IPS-20b (cell line): ENCODE data around the gene ZC2HC1B.

ENCODE experiments used
- H3K27ac ChIP-seq: one replicate; pipeline ENCODE4 v1.5.1; 2013; ENCODE audit warnings: low read length
- H3K27me3 ChIP-seq: 2 replicates; pipeline ENCODE4 v1.6.1; 2013; ENCODE audit warnings: mild to moderate bottlenecking, low read length, inconsistent platforms; ENCODE audit not compliant: insufficient read depth
- H3K36me3 ChIP-seq: 2 replicates; pipeline ENCODE4 v1.6.1; 2013; ENCODE audit warnings: low read depth, mild to moderate bottlenecking, inconsistent platforms, low read length, moderate library complexity; ENCODE audit not compliant: insufficient read depth
- H3K4me1 ChIP-seq: 2 replicates; pipeline ENCODE4 v1.6.1; 2013; ENCODE audit warnings: mild to moderate bottlenecking, control low read depth, inconsistent platforms, low read length, moderate library complexity; ENCODE audit not compliant: insufficient read depth
- H3K4me3 ChIP-seq: 2 replicates; pipeline ENCODE4 v1.5.1; 2013; ENCODE audit warnings: mild to moderate bottlenecking, low read length, inconsistent platforms
- H3K9ac ChIP-seq: 2 replicates; pipeline ENCODE4 v1.6.1; 2013; ENCODE audit warnings: low read depth, mild to moderate bottlenecking, inconsistent platforms, low read length, moderate library complexity
- H3K9me3 ChIP-seq: 2 replicates; pipeline ENCODE4 v1.6.1; 2013; ENCODE audit warnings: mild to moderate bottlenecking, low read depth, low read length, inconsistent platforms; ENCODE audit not compliant: insufficient read depth

ZC2HC1B gene

DNA sequence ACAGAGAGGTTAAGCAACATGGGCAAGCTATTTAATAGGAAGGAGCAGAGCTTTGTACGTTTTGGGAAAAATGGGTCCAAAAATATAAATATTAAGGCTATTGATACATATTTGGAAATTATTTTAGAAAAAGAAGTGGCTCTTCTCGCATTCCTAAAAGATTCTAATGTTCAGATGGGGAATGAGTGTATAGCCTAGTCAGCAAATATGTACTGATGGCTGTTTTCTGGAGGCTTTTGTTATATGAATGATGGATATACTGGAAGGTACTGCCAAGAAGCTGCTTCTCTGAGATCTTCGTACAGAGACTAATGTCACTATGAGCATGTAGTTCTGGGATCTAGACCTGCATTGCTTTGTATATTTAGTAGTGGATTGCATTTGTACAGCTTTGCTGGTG, 72.1 kb downstream of the ZC2HC1B start:
- Histone ChIP-seq H3K4me1 (peaks cover 20% of the 10 kb centered on the region; the same call in 1 of the 2 replicates), H3K27me3 (peaks cover 6% of the 10 kb centered on the region; the same call in 1 of the 2 replicates), H3K4me3 (peak overlapping the region; percentile 15; the same call in 1 of the 2 replicates), H3K36me3 (no peaks in the 10 kb centered on the region), H3K27ac (no peak overlapping the region), H3K9me3 (peaks cover 2% of the 10 kb centered on the region; the same call in 1 of the 2 replicates), H3K9ac (0 out of 2 replicates have a peak overlapping the region, but pooled peaks have one; percentile 39)

DNA sequence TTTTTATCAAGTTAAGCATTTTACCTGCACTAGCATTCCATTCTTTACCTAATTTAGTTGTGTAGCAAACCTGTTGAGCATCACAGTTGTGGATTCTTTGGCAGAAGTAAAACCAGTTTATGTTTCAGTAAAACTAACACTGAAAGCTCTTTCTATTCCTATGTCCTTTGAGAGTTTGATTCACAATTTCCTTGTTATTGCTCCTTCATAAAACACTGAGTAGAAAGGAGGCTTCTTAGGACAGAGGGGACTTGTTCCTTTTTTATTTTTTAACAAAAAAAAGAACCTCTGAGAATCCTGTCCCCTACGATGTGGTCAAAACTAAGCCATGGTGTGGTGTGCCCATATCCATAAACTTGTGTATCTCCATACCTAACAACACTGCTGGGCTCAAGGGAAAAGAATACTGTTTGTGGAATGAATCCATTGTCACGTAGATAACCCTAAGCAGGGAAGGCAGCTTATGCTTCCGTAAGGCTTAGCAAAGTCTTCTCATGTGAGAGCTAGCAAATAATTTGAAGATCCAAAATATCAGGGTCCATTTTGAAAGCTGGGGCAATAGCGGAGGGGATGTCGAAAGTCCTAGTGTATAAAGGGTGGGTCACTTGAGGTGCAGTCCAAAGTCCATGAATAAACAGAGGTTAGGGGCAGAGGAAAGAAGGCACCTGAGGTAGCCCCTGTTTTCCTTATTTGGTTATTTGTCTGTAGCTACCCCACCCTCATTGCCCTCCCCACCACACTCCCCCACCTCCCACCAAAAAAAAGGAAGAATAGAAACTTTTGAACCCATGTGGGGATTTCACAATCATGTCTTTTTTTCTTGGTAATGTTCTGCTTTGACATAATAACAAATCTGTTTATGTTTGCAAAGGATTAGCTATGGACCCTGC, 72.7 kb downstream of the ZC2HC1B start:
- Histone ChIP-seq H3K36me3 (no peaks in the 10 kb centered on the region), H3K9ac (peak overlapping the region; percentile 39; the same call in 1 of the 2 replicates), H3K27me3 (peaks cover 6% of the 10 kb centered on the region; the same call in 1 of the 2 replicates), H3K4me3 (peak overlapping the region; percentile 22; the same call in 1 of the 2 replicates), H3K4me1 (peaks cover 20% of the 10 kb centered on the region; the same call in 1 of the 2 replicates), H3K9me3 (peaks cover 2% of the 10 kb centered on the region; the same call in 1 of the 2 replicates), H3K27ac (no peak overlapping the region)

DNA sequence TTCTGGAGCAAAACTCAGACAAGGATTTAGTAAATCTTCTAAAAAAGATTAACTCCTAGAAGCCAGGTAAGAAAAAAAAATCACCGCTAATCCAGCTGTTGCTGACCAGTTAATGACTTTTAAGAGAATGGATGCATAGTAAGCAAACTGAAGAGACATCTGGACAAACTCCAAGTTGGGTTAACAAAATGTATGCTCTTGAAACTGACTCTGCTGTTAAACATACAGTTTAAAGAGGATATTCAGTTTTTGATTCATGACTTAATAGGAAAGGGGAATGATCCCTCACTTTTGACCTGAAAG, 73.3 kb downstream of the ZC2HC1B start:
- H3K9me3 ChIP-seq, result no peaks in the 10 kb centered on the region
- H3K27ac ChIP-seq, result no peak overlapping the region
- peaks cover 20% of the 10 kb centered on the region; the same call in 1 of the 2 replicates for H3K4me1 ChIP-seq
- no peak overlapping the region for H3K9ac ChIP-seq
- no peaks in the 10 kb centered on the region for H3K36me3 ChIP-seq
- peaks cover 6% of the 10 kb centered on the region; the same call in 1 of the 2 replicates for H3K27me3 ChIP-seq
- H3K4me3 ChIP-seq, result peak overlapping the region; percentile 22; the same call in 1 of the 2 replicates

DNA sequence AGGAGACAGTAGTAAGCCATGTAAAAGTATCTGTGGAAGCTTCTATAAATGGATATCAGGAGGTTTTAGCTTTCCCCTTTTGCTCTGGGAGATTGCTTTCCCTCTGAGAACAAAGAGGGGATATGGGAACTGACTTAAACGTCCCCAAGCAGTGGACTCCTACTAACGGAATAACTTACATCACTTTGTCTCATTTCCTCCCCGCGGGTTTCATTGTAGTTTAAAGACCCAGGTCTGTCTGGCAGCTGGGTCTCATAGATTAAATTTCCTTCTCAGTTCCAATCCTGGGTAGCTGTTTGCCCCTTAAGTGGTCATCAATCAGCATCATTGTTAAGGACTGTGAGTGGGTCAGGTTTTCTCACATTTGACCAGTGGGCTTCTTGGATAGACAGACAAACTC, 75.1 kb downstream of the ZC2HC1B start:
- Histone ChIP-seq H3K4me3 (no peak overlapping the region), H3K27me3 (peaks cover 6% of the 10 kb centered on the region), H3K4me1 (peaks cover 20% of the 10 kb centered on the region; the same call in 1 of the 2 replicates)

DNA sequence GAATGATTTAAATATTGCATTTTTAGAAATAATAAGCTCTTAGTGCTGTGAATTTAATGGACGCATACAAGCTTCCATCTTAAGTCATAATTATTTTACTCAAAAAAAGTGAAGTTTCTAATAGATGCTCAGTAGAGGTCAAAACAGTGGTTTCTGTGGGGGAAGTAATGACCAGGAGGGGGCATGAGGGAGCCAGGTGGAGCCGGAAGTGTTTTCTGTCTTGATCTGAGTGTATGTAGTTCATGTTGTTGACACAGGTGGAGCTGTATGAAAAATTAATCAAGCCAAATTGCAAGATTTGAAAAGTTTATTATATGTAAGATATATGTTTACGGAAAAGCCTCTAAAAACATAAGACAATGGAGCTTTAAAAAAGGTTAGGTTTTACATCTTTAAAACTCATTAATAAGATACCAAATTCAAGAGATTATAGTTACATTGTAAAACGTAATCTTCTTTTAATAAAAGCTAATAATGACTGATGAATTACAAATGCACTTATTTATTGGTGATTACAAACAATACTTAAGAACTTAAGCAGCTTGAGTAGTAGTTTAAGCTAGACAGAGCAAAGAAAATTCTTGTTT, 75.8 kb downstream of the ZC2HC1B start:
- peaks cover 20% of the 10 kb centered on the region; the same call in 1 of the 2 replicates for H3K4me1 ChIP-seq
- H3K9ac ChIP-seq, result no peak overlapping the region
- H3K27ac ChIP-seq, result no peak overlapping the region
- peaks cover 6% of the 10 kb centered on the region for H3K27me3 ChIP-seq
- H3K36me3 ChIP-seq, result no peaks in the 10 kb centered on the region
- no peak overlapping the region for H3K4me3 ChIP-seq
- no peaks in the 10 kb centered on the region for H3K9me3 ChIP-seq

More for the DNA sequence above, 75.1 kb downstream of the ZC2HC1B start:
- Histone ChIP-seq H3K27ac (no peak overlapping the region), H3K9ac (no peak overlapping the region), H3K9me3 (no peaks in the 10 kb centered on the region), H3K36me3 (no peaks in the 10 kb centered on the region)

DNA sequence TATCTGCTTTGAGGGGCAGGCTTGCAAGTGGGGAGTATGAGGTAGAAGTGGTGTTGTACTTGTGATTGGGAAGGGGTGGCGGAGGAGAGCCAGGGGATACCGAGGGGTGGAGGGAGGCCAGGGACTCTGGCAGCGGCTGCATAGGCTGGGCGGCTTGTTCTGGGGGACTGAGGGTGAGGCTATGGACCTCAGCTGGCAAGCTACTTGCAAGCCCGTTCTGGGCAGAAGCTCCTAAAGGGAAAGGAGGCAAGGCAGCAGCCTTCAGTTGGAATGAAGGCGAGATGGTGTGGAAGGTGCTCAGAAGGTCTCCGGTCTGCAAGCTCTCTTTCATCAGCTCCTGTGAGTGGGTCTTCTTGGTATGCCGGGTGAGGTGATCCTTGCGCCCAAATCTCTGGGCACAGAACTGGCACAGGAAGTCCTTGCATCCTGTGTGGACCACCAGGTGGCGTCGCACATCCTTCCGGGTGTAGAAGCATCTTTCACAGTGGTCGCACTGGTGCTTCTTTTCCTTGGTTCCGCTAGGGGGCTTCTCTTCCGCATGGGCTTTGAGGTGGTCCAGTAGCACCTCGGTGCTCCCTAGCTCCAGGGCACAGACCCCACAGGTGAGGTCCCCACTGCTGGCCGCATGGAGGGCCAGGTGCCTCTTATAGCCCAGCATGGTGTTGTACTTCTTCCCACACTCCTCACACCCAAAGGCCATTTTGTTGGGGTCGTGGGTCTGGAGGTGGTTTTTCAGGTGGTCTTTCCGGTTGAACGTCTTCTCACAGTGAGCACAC, 77.8 kb downstream of the ZC2HC1B start:
- no peak overlapping the region for H3K4me3 ChIP-seq
- H3K9me3 ChIP-seq, result no peaks in the 10 kb centered on the region
- no peak overlapping the region for H3K27ac ChIP-seq
- H3K27me3 ChIP-seq, result peaks cover 3% of the 10 kb centered on the region; the same call in 1 of the 2 replicates
- peaks cover 12% of the 10 kb centered on the region; the same call in 1 of the 2 replicates for H3K4me1 ChIP-seq
- no peak overlapping the region for H3K9ac ChIP-seq
- H3K36me3 ChIP-seq, result no peaks in the 10 kb centered on the region

DNA sequence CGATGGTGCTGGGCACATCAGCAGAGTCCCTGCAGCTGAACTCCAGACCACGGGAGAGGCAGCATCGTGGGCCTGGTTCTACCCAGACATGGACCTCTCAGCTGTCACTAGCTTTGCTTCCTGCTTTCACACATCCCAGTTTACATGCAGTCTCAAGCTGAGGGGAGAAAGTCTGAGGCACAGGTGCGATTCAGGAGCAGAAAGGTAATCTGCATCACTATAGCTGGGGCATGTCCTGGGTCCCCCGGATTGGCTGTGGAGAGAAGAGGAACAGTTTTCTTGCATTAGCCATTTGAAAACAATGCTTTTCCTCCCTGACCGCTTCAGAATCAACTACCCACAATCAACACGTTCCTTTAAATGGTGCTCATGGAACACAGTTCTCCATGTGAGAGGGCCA, 83.9 kb downstream of the ZC2HC1B start:
- peaks cover 12% of the 10 kb centered on the region for H3K4me1 ChIP-seq
- H3K36me3 ChIP-seq, result no peaks in the 10 kb centered on the region
- H3K4me3 ChIP-seq, result no peak overlapping the region
- no peak overlapping the region for H3K27ac ChIP-seq
- no peak overlapping the region for H3K9ac ChIP-seq
- peaks cover 52% of the 10 kb centered on the region; the same call in 1 of the 2 replicates for H3K27me3 ChIP-seq
- no peaks in the 10 kb centered on the region for H3K9me3 ChIP-seq

DNA sequence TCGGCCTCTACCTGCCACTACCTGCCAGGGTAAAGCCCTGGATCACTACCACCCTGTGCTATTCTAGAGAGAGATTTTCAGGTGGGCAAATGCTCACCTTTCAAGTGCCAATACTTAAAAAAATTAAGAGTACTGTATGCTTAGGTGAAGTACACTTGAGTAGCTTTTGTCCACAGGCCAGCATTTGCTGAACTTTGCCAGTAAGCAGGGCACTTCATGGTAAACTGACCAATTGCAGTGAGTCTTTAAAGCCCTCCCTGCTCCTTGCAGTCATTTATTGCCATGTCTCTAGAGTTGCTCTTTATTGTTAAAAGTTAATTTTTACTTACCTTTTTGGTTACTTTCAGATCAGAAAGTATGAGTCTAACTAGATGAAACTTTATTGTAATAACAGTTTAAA, 85.3 kb downstream of the ZC2HC1B start:
- Histone ChIP-seq H3K4me3 (no peak overlapping the region), H3K36me3 (no peaks in the 10 kb centered on the region), H3K27me3 (peaks cover 64% of the 10 kb centered on the region), H3K4me1 (peaks cover 14% of the 10 kb centered on the region), H3K9ac (no peak overlapping the region), H3K27ac (no peak overlapping the region), H3K9me3 (no peaks in the 10 kb centered on the region)

DNA sequence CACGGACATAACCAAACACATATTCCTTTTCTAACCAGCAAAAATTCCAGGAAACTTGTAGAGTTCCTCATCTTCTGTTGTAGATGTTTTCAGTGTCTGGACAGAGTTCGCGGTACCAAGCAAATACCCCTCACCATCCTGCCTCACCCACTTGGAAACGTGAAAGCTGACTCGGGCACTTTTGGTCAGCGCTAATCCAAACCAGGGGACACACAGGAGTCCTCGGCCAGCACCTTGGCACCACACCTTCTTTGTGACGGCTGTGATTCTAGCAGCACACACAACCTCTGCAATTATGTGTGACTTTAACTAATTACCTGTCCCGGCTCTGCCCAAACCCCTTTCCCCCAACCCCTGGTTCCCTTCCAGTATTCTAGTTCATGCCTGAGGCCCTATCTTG, 85.7 kb downstream of the ZC2HC1B start:
- no peak overlapping the region for H3K27ac ChIP-seq
- H3K9me3 ChIP-seq, result no peaks in the 10 kb centered on the region
- peaks cover 69% of the 10 kb centered on the region for H3K27me3 ChIP-seq
- H3K36me3 ChIP-seq, result no peaks in the 10 kb centered on the region
- no peak overlapping the region for H3K9ac ChIP-seq
- H3K4me3 ChIP-seq, result no peak overlapping the region
- H3K4me1 ChIP-seq, result peaks cover 14% of the 10 kb centered on the region

DNA sequence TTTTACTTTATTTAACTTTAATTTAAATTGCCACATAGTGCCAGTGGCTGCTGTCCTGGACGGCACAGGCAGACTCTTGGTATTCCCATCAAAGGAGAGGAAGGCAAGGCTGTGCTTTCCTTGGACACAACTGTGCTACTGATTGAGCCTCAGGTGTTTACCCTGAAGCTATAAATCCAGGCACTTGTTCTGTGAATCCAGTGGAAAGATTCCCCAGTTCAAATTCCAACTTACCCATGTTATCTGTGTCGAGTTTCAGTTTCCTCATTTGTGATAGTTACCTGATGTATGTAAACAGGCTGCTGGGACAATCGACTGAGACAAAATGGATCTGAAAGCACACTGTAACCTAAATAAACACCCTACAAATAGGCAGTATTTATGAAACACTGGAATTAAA, 86.6 kb downstream of the ZC2HC1B start:
- H3K36me3 ChIP-seq, result no peaks in the 10 kb centered on the region
- peaks cover 78% of the 10 kb centered on the region for H3K27me3 ChIP-seq
- H3K9ac ChIP-seq, result no peak overlapping the region
- peaks cover 14% of the 10 kb centered on the region for H3K4me1 ChIP-seq
- H3K9me3 ChIP-seq, result no peaks in the 10 kb centered on the region
- H3K4me3 ChIP-seq, result no peak overlapping the region
- H3K27ac ChIP-seq, result no peak overlapping the region

DNA sequence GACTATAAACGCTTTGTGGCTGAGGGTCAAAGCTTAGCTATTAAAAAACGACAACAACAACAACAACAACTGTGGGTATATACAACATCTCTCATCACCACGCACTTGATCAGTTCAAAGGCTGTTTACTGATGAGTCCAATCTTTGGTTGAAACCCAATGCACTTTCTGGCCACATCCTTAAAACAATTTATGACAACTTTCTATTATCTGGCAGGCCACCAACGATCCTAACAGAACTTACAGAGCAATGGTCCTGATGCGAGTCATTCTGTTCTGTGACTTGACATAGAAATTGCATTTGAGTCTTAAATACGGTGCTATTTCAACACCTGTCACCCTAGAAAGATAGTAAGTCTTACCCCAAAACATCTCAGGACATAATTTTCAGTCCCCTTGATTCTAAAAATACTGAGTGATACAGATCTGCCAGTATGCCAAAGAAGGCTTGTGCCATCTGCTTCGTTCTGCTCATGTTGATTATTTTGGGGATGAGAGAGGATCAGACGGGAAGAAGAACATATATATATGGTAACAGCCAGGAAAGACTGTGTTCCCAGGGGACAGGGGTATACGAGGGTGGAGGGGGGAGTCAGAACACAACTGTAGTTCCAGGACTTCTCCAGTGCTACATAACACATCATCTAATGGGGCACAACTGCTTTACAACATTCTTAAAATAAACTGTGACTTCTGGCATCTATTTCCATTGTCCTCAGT, 87.9 kb downstream of the ZC2HC1B start:
- Histone ChIP-seq H3K36me3 (no peaks in the 10 kb centered on the region), H3K9me3 (no peaks in the 10 kb centered on the region), H3K27ac (no peak overlapping the region), H3K27me3 (peaks cover 87% of the 10 kb centered on the region), H3K4me1 (peaks cover 15% of the 10 kb centered on the region), H3K4me3 (no peak overlapping the region), H3K9ac (no peak overlapping the region)
